Astrocyte (in vitro differentiated cells and primary cell): ENCODE measurements around the gene RRP36. TPM values are rescaled to one million over a fixed set of nuclear protein-coding genes. Genes with fewer than 3 reads are reported as not detected.

ENCODE experiments used
- DNase-seq: peaks from one replicate; pipeline ENCODE4 v3.0.0-alpha.2; 2010; ENCODE audit warnings: low read depth
- FAIRE-seq: peaks from 2 replicates; lab custom pipeline; 2011; peaks lifted over from hg19 to GRCh38; lab: Jason Lieb, UNC
- H2AFZ ChIP-seq: 2 replicates; pipeline ENCODE4 v1.6.0; 2012; ENCODE audit warnings: low read depth, low read length, inconsistent platforms
- H3K27ac ChIP-seq: 2 replicates; pipeline ENCODE4 v1.5.1; 2011; ENCODE audit warnings: low read depth, low read length, inconsistent platforms
- H3K27me3 ChIP-seq: 2 replicates; pipeline ENCODE4 v1.6.0; 2011; ENCODE audit warnings: low read length, inconsistent platforms; ENCODE audit not compliant: insufficient read depth
- H3K36me3 ChIP-seq: 2 replicates; pipeline ENCODE4 v1.5.1; 2011; ENCODE audit warnings: low read length, inconsistent platforms; ENCODE audit not compliant: insufficient read depth
- H3K4me1 ChIP-seq: 2 replicates; pipeline ENCODE4 v1.5.1; 2011; ENCODE audit warnings: low read length, inconsistent platforms; ENCODE audit not compliant: insufficient read depth
- H3K4me2 ChIP-seq: 2 replicates; pipeline ENCODE4 v1.6.0; 2012; ENCODE audit warnings: low read length, inconsistent platforms
- H3K4me3 ChIP-seq: 2 replicates; pipeline ENCODE4 v1.5.1; 2011; ENCODE audit warnings: low read depth, mild to moderate bottlenecking, low read length, inconsistent platforms; ENCODE audit not compliant: insufficient read depth
- H3K79me2 ChIP-seq: 2 replicates; pipeline ENCODE4 v1.6.0; 2012; ENCODE audit warnings: mild to moderate bottlenecking, low read length, inconsistent platforms; ENCODE audit not compliant: insufficient read depth
- H3K9ac ChIP-seq: 2 replicates; pipeline ENCODE4 v1.6.0; 2012; ENCODE audit warnings: mild to moderate bottlenecking, low read length, inconsistent platforms
- H3K9me3 ChIP-seq: 2 replicates; pipeline ENCODE4 v1.5.1; 2012; ENCODE audit warnings: low read depth, mild to moderate bottlenecking, low read length, inconsistent platforms; ENCODE audit not compliant: insufficient read depth
- H4K20me1 ChIP-seq: 2 replicates; pipeline ENCODE4 v1.6.0; 2012; ENCODE audit warnings: low read length, inconsistent platforms; ENCODE audit not compliant: insufficient read depth
- H3K27ac Mint-ChIP-seq: one replicate; pipeline ENCODE4 v1.8.0; 2021; ENCODE audit warnings: mild to moderate bottlenecking, mixed read lengths; ENCODE audit not compliant: unreplicated experiment
- H3K27me3 Mint-ChIP-seq: one replicate; pipeline ENCODE4 v1.8.0; 2021; ENCODE audit warnings: low read depth, mixed read lengths; ENCODE audit not compliant: unreplicated experiment
- H3K36me3 Mint-ChIP-seq: one replicate; pipeline ENCODE4 v1.8.0; 2021; ENCODE audit warnings: low read depth, mixed read lengths; ENCODE audit not compliant: unreplicated experiment
- H3K4me1 Mint-ChIP-seq: one replicate; pipeline ENCODE4 v1.8.0; 2021; ENCODE audit warnings: low read depth, mixed read lengths; ENCODE audit not compliant: unreplicated experiment
- H3K4me3 Mint-ChIP-seq: one replicate; pipeline ENCODE4 v1.8.0; 2021; ENCODE audit warnings: mild to moderate bottlenecking, moderate library complexity, mixed read lengths; ENCODE audit not compliant: unreplicated experiment
- H3K9me3 Mint-ChIP-seq: one replicate; pipeline ENCODE4 v1.8.0; 2021; ENCODE audit warnings: mild to moderate bottlenecking, mixed read lengths; ENCODE audit not compliant: unreplicated experiment
- EZH2 ChIP-seq: IDR thresholded peaks from 2 replicates; pipeline ENCODE4 v1.6.1; 2012; ENCODE audit warnings: mild to moderate bottlenecking, low read length, inconsistent platforms; ENCODE audit not compliant: insufficient read depth
- total RNA-seq: library from RNA; stranded (reverse); gene quantifications from 2 replicates; pipeline ENCODE4 v1.2.1, GENCODE V29; 2021
- TF ChIP-seq, protein P1 (sequence below): IDR thresholded peaks from 2 replicates; pipeline ENCODE4 v1.5.1; 2011; ENCODE audit warnings: low read depth, mild to moderate bottlenecking, inconsistent platforms, low read length, moderate library complexity; ENCODE audit not compliant: insufficient read depth

RRP36 gene
- total RNA-seq, 1 donor from 2014 or later = 77.9 TPM

DNA sequence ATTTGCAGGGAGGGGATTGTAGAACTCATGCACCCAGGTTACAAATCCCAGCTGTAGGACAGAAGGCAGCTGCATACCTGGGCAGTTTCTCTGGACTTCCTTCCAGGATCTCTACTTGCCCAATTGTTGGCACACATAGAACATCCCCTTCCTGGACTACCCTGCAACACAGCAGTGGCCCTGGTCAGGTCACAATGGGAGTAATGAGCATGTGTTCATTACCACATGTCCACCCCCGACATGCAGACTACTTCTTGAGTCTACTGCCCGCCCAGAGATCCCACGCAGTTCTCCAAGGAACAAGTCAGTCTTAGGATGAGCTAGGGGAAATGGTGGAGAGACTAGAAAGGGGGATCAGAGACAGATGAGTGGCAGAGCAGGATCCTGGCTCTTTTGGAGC, 47.5 kb upstream of the RRP36 start:
- no peaks in the 10 kb centered on the region for H3K27me3 ChIP-seq
- H3K4me1 ChIP-seq = peaks cover 9% of the 10 kb centered on the region
- Mint-ChIP-seq H3K27ac (no peak overlapping the region), H3K9me3 (no peaks in the 10 kb centered on the region), H3K36me3 (peaks cover 14% of the 10 kb centered on the region), H3K27me3 (no peaks in the 10 kb centered on the region), H3K4me3 (no peak overlapping the region), H3K4me1 (peaks cover 14% of the 10 kb centered on the region)
- FAIRE-seq (no peak), DNase-seq (no peak)
- no peak overlapping the region for H3K9ac ChIP-seq
- no peak overlapping the region for H3K4me2 ChIP-seq
- no peak for TF ChIP-seq EZH2
- TF ChIP-seq, protein P1, sequence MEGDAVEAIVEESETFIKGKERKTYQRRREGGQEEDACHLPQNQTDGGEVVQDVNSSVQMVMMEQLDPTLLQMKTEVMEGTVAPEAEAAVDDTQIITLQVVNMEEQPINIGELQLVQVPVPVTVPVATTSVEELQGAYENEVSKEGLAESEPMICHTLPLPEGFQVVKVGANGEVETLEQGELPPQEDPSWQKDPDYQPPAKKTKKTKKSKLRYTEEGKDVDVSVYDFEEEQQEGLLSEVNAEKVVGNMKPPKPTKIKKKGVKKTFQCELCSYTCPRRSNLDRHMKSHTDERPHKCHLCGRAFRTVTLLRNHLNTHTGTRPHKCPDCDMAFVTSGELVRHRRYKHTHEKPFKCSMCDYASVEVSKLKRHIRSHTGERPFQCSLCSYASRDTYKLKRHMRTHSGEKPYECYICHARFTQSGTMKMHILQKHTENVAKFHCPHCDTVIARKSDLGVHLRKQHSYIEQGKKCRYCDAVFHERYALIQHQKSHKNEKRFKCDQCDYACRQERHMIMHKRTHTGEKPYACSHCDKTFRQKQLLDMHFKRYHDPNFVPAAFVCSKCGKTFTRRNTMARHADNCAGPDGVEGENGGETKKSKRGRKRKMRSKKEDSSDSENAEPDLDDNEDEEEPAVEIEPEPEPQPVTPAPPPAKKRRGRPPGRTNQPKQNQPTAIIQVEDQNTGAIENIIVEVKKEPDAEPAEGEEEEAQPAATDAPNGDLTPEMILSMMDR = no peak
- H4K20me1 ChIP-seq = peaks cover 14% of the 10 kb centered on the region
- no peak overlapping the region for H3K4me3 ChIP-seq
- no peak overlapping the region for H3K27ac ChIP-seq
- no peak overlapping the region for H2AFZ ChIP-seq
- H3K79me2 ChIP-seq = peaks cover 19% of the 10 kb centered on the region
- H3K9me3 ChIP-seq = no peaks in the 10 kb centered on the region
- no peaks in the 10 kb centered on the region for H3K36me3 ChIP-seq

DNA sequence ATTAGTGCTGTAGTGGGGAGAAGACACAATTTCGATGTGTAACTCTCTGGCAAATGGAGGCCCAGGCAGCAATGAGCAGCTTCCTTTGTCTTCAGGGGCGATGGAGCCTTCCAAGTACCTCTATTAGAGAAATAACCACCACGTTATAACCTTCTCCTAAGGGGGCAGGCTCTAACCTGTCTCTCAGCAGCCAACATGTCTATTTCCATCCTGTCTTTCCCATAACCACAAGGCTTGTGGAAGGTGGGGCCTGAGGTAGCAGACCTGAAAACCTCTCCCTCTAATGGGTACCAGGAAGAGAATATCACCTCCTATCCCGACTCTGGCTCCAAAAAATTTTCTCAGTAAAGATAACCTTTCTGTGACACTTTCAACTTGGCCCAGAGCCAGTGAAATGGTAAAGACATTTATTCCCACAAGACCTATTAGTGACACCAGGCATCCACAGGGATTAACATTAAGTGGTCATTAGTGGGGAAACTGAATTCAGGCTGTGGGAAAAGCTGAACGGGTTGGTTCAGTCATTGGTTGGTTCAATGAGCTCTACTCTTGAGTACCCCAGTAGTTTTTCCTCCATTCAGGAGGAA, 46.4 kb upstream of the RRP36 start:
- no peak for DNase-seq
- Histone ChIP-seq H3K27me3 (no peaks in the 10 kb centered on the region), H3K4me2 (no peak overlapping the region), H3K9ac (no peak overlapping the region), H3K36me3 (no peaks in the 10 kb centered on the region), H3K27ac (no peak overlapping the region), H3K9me3 (no peaks in the 10 kb centered on the region), H2AFZ (no peak overlapping the region), H3K4me3 (no peak overlapping the region), H3K79me2 (peaks cover 24% of the 10 kb centered on the region), H4K20me1 (peaks cover 14% of the 10 kb centered on the region), H3K4me1 (peaks cover 16% of the 10 kb centered on the region)
- no peak for FAIRE-seq
- Mint-ChIP-seq H3K27ac (no peak overlapping the region), H3K9me3 (no peaks in the 10 kb centered on the region), H3K4me3 (no peak overlapping the region), H3K27me3 (no peaks in the 10 kb centered on the region), H3K36me3 (peaks cover 10% of the 10 kb centered on the region), H3K4me1 (peaks cover 23% of the 10 kb centered on the region)
- TF ChIP-seq EZH2 = no peak
- TF ChIP-seq, protein P1 = no peak

DNA sequence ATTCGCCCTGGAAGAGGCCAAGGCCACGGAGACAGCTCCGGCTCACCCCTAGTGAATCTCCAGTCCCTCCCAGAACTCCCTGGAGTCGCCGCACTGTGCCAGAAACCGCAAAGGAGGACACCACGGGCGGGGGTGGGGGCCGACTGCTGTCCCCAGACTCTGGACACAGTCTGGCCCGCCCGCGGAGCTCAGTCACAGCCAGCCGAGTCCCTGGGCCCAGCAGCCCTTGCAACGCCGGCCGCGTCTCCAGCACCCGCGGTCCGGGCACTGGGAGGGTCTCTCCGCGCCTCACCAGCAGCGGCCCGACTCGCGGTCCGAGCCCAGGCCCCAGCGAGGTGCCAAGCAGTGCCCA, 43.0 kb upstream of the RRP36 start:
- Histone ChIP-seq H3K9ac (peak overlapping the region; percentile 83), H3K4me2 (peak overlapping the region; percentile 94), H3K4me3 (peak overlapping the region; percentile 76), H4K20me1 (peaks cover 11% of the 10 kb centered on the region), H3K27ac (peak overlapping the region; percentile 58), H3K79me2 (peaks cover 24% of the 10 kb centered on the region), H3K27me3 (no peaks in the 10 kb centered on the region), H3K9me3 (no peaks in the 10 kb centered on the region), H3K36me3 (no peaks in the 10 kb centered on the region), H2AFZ (peak overlapping the region; percentile 85), H3K4me1 (peaks cover 11% of the 10 kb centered on the region)
- no peak for DNase-seq
- Mint-ChIP-seq H3K4me1 (peaks cover 12% of the 10 kb centered on the region), H3K36me3 (peaks cover 10% of the 10 kb centered on the region), H3K27me3 (no peaks in the 10 kb centered on the region), H3K9me3 (no peaks in the 10 kb centered on the region), H3K27ac (peak overlapping the region; percentile 87), H3K4me3 (peak overlapping the region; percentile 92)
- FAIRE-seq = no peak
- TF ChIP-seq EZH2 = no peak
- TF ChIP-seq, protein P1 = no peak
